ENCODE results near the gene PLA1A. TPM values are rescaled to one million over a fixed set of nuclear protein-coding genes. Genes with fewer than 3 reads are reported as not detected.
A peak's percentile ranks its signal among the peaks of the same experiment; 100 is the strongest.
"Not testable (repeated sequence)": the region's sequence is repeated elsewhere in the genome, so short reads cannot be mapped to it uniquely, and the experiment has no call there.

The PLA1A gene
- total RNA-seq, 2 experiments from 2014 or later: 0.19 TPM; not detected in 1

- Mint-ChIP-seq H3K9me3 (no peaks in the 10 kb centered on the region), H3K4me1 (peaks cover 35% of the 10 kb centered on the region)
- no peak for ATAC-seq (ENCODE audit: low read depth)
These were observed 77.6 kb downstream of the PLA1A start for GRCh38 chr3:119675188-119675874.

GRCh38 chr3:119676020-119676419 is 78.3 kb downstream of the PLA1A start:
- Mint-ChIP-seq H3K4me1 (peaks cover 34% of the 10 kb centered on the region), H3K4me3 (peak overlapping the region; percentile 87), H3K27ac (peak overlapping the region; percentile 97), H3K9me3 (no peaks in the 10 kb centered on the region), H3K27me3 (no peaks in the 10 kb centered on the region), H3K36me3 (peaks cover 22% of the 10 kb centered on the region)
- DNase-seq: no peak
- no peak for ATAC-seq (ENCODE audit: low read depth)
- POLR2A ChIA-PET: interaction anchor here (1.1 to 2.6 kb wide), 11 partner anchors 13 to 213 kb away, joined by 3 to 16 read pairs (median 4); partner anchors contain the start of genes POGLUT1, TIMMDC1 and TMEM39A

More at GRCh38 chr3:119675188-119675874, 77.6 kb downstream of the PLA1A start:
- POLR2A ChIA-PET: interaction anchor here (0.7 to 2.6 kb wide), 4 partner anchors 18 to 212 kb away, joined by 3 to 16 read pairs (median 4); partner anchors contain the start of gene TMEM39A
- no peaks in the 10 kb centered on the region for H3K27me3 Mint-ChIP-seq
- H3K4me3 Mint-ChIP-seq: peak overlapping the region; percentile 87
- H3K27ac Mint-ChIP-seq: peak overlapping the region; percentile 97
- peaks cover 23% of the 10 kb centered on the region for H3K36me3 Mint-ChIP-seq
- DNase-seq: no peak

DNA sequence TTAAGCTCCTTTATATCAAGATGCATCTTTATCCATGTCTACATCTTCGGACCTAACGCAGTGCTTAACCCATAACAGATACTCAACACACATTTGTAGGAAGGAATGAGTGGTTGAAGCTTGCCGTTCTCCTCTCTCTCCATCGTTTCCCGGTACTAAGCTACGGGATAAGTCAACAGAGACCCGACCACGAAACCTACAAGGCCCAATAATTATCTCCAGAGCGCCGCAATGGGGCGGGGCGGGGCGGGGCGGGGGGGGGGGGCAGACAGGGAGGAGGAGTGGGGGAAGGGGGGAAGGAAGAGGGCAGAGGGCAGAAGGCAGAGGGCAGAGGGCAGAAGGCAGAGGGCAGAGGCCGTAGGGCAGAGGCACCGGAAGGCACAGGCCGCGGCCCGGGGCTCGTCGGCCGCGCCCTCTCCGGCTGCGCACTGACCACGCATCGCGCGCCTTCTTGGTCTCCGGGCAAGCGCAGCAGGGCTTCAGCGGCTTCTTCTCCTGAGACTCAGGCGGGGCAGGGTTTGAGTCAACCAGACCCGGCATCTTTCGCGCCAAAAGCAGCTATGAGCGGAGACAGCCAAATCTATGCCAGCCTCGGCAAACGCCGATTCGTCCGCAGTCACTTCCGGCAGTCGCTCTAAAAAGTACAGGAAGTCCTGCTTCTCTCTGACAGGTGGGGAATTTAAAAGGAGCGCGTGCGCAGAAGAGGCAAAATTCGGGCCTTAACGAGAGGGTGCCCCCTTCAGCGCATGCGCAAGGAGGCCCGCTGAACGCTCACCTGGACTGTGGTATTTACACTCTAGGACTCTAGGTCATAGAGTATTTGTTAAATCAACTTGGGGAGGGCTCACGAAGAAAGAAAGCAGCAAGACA is 79.3 kb downstream of the PLA1A start, which contains the start of gene COX17:
TSS of gene COX17 (minus strand) at position 636 of the 870 bp plus-strand sequence. CDS start at position 540, 96 bp downstream.
- POLR2A ChIA-PET: interaction anchor here (0.6 to 2.6 kb wide), 15 partner anchors 10 to 419 kb away, joined by 3 to 16 read pairs (median 4); partner anchors contain the start of genes POGLUT1, TIMMDC1 and TMEM39A
- peaks cover 32% of the 10 kb centered on the region for H3K4me1 Mint-ChIP-seq
- no peaks in the 10 kb centered on the region for H3K9me3 Mint-ChIP-seq
- no peaks in the 10 kb centered on the region for H3K27me3 Mint-ChIP-seq
- peak within 1 kb of the TSS; percentile 97 for H3K27ac Mint-ChIP-seq
- peak; percentile 91 for DNase-seq
- H3K4me3 Mint-ChIP-seq: peak within 1 kb of the TSS; percentile 87
- peak; percentile 92 for ATAC-seq (ENCODE audit: low read depth)
- peaks cover 18% of the 10 kb centered on the region for H3K36me3 Mint-ChIP-seq

DNA sequence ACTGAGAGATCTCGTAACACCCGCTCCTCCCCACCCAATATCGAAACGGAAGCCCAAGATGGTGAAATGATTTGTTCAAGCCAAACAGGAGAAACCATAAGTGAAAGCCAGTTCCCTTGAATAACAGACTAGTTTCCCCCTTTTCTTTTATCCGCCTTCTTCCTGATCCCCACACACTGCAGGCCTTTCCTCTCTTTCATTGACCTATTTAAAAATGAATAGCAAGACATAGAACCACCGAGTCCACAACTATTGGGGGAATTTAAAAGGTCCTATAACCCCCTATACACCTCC is 79.9 kb downstream of the PLA1A start:
- peak overlapping the region; percentile 97 for H3K27ac Mint-ChIP-seq
- POLR2A ChIA-PET: interaction anchor here (1.3 to 2.6 kb wide), 8 partner anchors 13 to 418 kb away, joined by 3 to 16 read pairs (median 5); partner anchors contain the start of genes TIMMDC1 and TMEM39A
- H3K4me3 Mint-ChIP-seq: peak overlapping the region; percentile 87
- H3K27me3 Mint-ChIP-seq: no peaks in the 10 kb centered on the region
- no peaks in the 10 kb centered on the region for H3K9me3 Mint-ChIP-seq
- H3K36me3 Mint-ChIP-seq: peaks cover 14% of the 10 kb centered on the region
- peaks cover 30% of the 10 kb centered on the region for H3K4me1 Mint-ChIP-seq
- DNase-seq (no peak), ATAC-seq (ENCODE audit: low read depth) (no peak)

- not testable (repeated sequence) for H3K27ac Mint-ChIP-seq; H3K9me3 Mint-ChIP-seq; H3K4me3 Mint-ChIP-seq; H3K36me3 Mint-ChIP-seq; DNase-seq; H3K27me3 Mint-ChIP-seq; ATAC-seq (ENCODE audit: low read depth)
- POLR2A ChIA-PET: interaction anchor here (1.3 kb wide), 1 partner anchor 14 kb away, joined by 3 read pairs; no protein-coding TSS in a partner anchor
- peaks cover 30% of the 10 kb centered on the region for H3K4me1 Mint-ChIP-seq
These were observed 80.5 kb downstream of the PLA1A start for GRCh38 chr3:119678209-119678608.

Other genes with a start within 250 kb of the PLA1A start
- 10 to 100 TPM; 29.8 to 35.0 TPM for gene TMEM39A, start 134.3 kb upstream of the PLA1A start, total RNA-seq
- 10 to 100 TPM; 25.1 to 27.0 TPM for gene POGLUT1, start 128.9 kb upstream of the PLA1A start, total RNA-seq
- 10 to 100 TPM; 72.9 to 76.0 TPM for gene TIMMDC1, start 99.3 kb upstream of the PLA1A start, total RNA-seq
- 10 to 100 TPM; 11.6 to 15.2 TPM for gene CD80, start 38.3 kb upstream of the PLA1A start, total RNA-seq
- 1 to 10 TPM; 4.5 to 5.9 TPM for gene ADPRH, start 18.4 kb upstream of the PLA1A start, total RNA-seq
- 1 to 10 TPM; 3.4 to 4.5 TPM for gene POPDC2, start 62.7 kb downstream of the PLA1A start, total RNA-seq
- gene COX17, start 79.5 kb downstream of the PLA1A start, total RNA-seq: 10 to 100 TPM; 55.7 to 59.9 TPM
- gene CFAP91, start 105.1 kb downstream of the PLA1A start, total RNA-seq: under 1 TPM; 0.11 to 0.94 TPM
- under 1 TPM; 0.28 to 0.33 TPM for gene NR1I2, start 184.2 kb downstream of the PLA1A start, total RNA-seq